BLaER1 treated with 17β-estradiol and CSF1 and Interleukin-3, amounts not matched to agents 10 nM and 100 nM (cell line): Measurements from ENCODE around the gene TPSD1.
A peak's percentile ranks its signal among the peaks of the same experiment; 100 is the strongest.

Source experiments
- H3K27ac ChIP-seq, 11 experiments: shearing (Covaris generic); formaldehyde crosslinking; 2 replicates each; pipeline ENCODE4 v1.8.1; 2022
- H3K27me3 ChIP-seq, 11 experiments: shearing (Covaris generic); formaldehyde crosslinking; 2 replicates each; pipeline ENCODE4 v1.8.1; 2022
- H3K36me3 ChIP-seq, 11 experiments: shearing (Covaris generic); formaldehyde crosslinking; 2 replicates each; pipeline ENCODE4 v1.8.1; 2022
- H3K4me1 ChIP-seq, 10 experiments: shearing (Covaris generic); formaldehyde crosslinking; 2 replicates each; pipeline ENCODE4 v1.8.1; 2022
- H3K4me2 ChIP-seq, 11 experiments: shearing (Covaris generic); formaldehyde crosslinking; 2 replicates each; pipeline ENCODE4 v1.8.1; 2022
- H3K4me3 ChIP-seq, 10 experiments: shearing (Covaris generic); formaldehyde crosslinking; 2 replicates each; pipeline ENCODE4 v1.8.1; 2022
- H3K9ac ChIP-seq, 11 experiments: shearing (Covaris generic); formaldehyde crosslinking; 2 replicates each; pipeline ENCODE4 v1.8.1; 2022
- H3K9me3 ChIP-seq, 11 experiments: shearing (Covaris generic); formaldehyde crosslinking; replicated peaks in 1 of 11; 2 replicates each; pipeline ENCODE4 v1.8.1; 2022
- H4K20me1 ChIP-seq, 11 experiments: shearing (Covaris generic); formaldehyde crosslinking; 2 replicates each; pipeline ENCODE4 v1.8.1; 2022
- Cebpa-rat ChIP-seq, 11 experiments: shearing (Covaris generic); IDR thresholded peaks; 2 replicates each; pipeline ENCODE4 v1.8.1; 2022

TPSD1 gene

DNA sequence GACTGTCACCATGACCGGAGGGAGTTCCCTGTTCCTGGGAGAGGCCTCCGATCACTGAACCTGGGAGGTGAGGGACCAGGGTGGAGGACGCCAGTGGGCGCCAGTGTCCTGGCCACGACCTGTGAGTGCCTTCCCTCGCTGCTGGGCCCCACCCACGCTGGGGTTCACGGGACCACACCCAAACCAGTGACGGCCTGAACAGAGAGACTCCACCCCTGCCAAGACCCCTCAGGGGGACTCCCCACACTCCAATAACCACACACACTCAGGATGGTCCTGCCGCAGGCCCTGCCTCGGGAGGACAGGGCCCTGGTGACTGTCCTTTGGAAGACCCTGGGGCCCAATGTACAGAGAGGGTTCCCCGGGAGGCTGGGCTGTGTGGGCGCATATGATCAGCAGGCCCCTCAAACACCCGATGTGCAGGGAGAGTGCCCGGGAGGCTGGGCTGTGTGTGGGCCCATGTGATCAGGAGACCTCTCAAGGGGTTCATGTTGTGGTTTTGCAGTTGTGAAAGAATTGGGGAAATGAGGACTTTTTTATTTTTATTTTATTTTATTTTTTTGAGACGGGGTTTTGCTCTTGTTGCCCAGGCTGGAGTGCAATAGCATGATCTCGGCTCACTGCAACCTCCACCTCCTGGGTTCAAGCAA is 26.6 kb downstream of the TPSD1 start:
- Histone ChIP-seq H3K4me2 (peak overlapping the region; percentile 78 to 97 (median 89)), H4K20me1 (no peaks in the 10 kb centered on the region), H3K4me3 (peak overlapping the region in 5 of 10 experiments; percentile 8 to 38 (median 20); a peak in 3 of 20 replicates), H3K27me3 (peaks cover 11 to 77% (median 35%) of the 10 kb centered on the region in 11 experiments; a peak in 19 of 22 replicates), H3K9me3 (no peaks in the 10 kb centered on the region), H3K4me1 (peaks cover 27 to 76% (median 68%) of the 10 kb centered on the region in 10 experiments), H3K9ac (peak overlapping the region in 8 of 11 experiments; percentile 41 to 68 (median 58); a peak in 15 of 22 replicates), H3K27ac (peak overlapping the region in 9 of 11 experiments; percentile 43 to 82 (median 68); a peak in 18 of 22 replicates), H3K36me3 (no peaks in the 10 kb centered on the region)
- TF ChIP-seq Cebpa-rat (IDR thresholded peaks at IDR 0.05) = peak in 2 of 11 experiments; percentile 37 to 55; a peak in 2 of 22 replicates

DNA sequence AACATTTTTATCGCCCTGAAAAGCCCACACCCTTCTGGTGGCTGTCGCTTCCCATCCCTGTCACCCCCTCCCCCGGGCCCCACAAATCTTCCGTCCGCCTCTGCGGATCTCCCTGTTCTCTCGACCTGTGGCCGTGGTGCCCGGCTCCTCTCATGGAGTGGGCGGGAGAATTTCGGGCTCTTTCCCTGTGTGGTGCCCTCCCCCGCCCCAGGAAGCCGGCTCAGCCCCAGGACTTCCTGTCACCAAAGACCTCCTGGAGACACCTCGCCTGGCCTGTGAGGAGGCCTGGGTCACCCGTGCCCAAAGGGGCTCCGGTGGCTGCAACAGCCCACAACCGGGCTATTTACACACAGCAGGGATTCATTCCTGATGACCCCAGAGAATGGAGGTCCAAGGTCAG is 27.4 kb downstream of the TPSD1 start:
- H3K27me3 ChIP-seq = peaks cover 4 to 77% (median 27%) of the 10 kb centered on the region in 11 experiments; a peak in 16 of 22 replicates

GRCh38 chr16:1283996-1284616 is 28.2 kb downstream of the TPSD1 start:
- H3K9ac ChIP-seq = peak overlapping the region in 6 of 11 experiments; percentile 38 to 68 (median 63); a peak in 11 of 22 replicates
- H3K4me1 ChIP-seq = peaks cover 27 to 74% (median 69%) of the 10 kb centered on the region in 10 experiments

More for the DNA sequence above, 27.4 kb downstream of the TPSD1 start:
- Histone ChIP-seq H3K9ac (peak overlapping the region in 9 of 11 experiments; percentile 29 to 68 (median 56); a peak in 16 of 22 replicates), H3K4me2 (peak overlapping the region; percentile 78 to 97 (median 89)), H3K36me3 (no peaks in the 10 kb centered on the region), H3K4me3 (peak overlapping the region in 4 of 10 experiments; percentile 20 to 49 (median 32); a peak in 8 of 20 replicates), H3K27ac (peak overlapping the region in 9 of 11 experiments; percentile 43 to 82 (median 68); a peak in 18 of 22 replicates), H3K4me1 (peaks cover 27 to 75% (median 70%) of the 10 kb centered on the region in 10 experiments), H3K9me3 (no peaks in the 10 kb centered on the region), H4K20me1 (no peaks in the 10 kb centered on the region)
- no peak for TF ChIP-seq Cebpa-rat (IDR thresholded peaks at IDR 0.05)

DNA sequence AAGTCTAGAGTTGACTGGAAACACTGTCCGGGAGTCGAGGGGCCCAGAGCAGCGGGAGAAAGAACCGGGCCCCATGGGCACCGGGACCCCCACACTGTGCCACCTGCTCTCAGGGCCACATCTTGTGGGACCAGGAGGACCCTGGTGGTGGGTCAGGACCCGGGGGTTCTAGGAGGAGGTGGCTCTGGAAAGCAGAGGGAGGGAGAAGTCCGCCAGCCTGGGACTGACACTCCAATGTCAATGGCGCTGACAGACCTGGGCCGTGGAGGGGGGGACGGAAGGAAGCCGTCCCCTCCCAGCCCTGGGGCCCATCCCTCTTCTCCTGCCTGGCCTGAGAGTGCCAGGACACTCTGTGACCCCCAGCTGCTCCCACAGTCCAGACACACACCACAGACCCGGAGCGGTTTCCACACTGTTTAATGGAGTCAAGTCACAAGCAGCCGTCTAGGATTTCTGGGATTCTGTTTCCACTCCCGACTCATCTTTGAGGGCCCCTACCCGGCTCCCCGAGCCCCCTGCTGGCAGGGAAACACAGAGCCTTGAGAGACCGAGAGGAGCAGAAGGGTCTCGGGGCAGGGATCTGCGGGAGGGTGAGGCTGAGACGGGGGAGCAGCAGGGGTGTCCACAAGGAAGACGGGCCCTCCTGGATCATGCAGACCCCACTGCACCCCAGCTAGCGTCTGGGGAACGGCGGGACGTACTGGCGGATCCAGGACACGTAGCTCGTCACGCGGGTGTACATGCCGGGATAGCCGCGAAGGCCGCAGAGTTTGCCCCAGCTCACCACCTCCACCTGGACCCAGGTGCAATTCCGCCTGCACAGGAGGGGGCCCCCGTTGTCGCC is 30.0 kb downstream of the TPSD1 start:
- no peak for TF ChIP-seq Cebpa-rat (IDR thresholded peaks at IDR 0.05)
- H3K27ac ChIP-seq = peak overlapping the region in 4 of 11 experiments; percentile 18 to 93 (median 33); a peak in 6 of 22 replicates
- no peaks in the 10 kb centered on the region for H3K36me3 ChIP-seq
- H3K4me3 ChIP-seq = no peak overlapping the region
- H3K27me3 ChIP-seq = peaks cover 4 to 70% (median 12%) of the 10 kb centered on the region in 11 experiments; a peak in 17 of 22 replicates
- H3K9ac ChIP-seq = no peak overlapping the region
- no peaks in the 10 kb centered on the region for H4K20me1 ChIP-seq
- peaks cover 41 to 74% (median 69%) of the 10 kb centered on the region in 10 experiments for H3K4me1 ChIP-seq
- H3K9me3 ChIP-seq = no peaks in the 10 kb centered on the region
- no peak overlapping the region for H3K4me2 ChIP-seq

More at GRCh38 chr16:1283996-1284616, 28.2 kb downstream of the TPSD1 start:
- TF ChIP-seq Cebpa-rat (IDR thresholded peaks at IDR 0.05) = no peak
- H3K36me3 ChIP-seq = no peaks in the 10 kb centered on the region
- H3K9me3 ChIP-seq = no peaks in the 10 kb centered on the region
- peak overlapping the region; percentile 78 to 97 (median 89) for H3K4me2 ChIP-seq
- no peaks in the 10 kb centered on the region for H4K20me1 ChIP-seq
- peaks cover 4 to 76% (median 18%) of the 10 kb centered on the region in 11 experiments; a peak in 15 of 22 replicates for H3K27me3 ChIP-seq
- peak overlapping the region in 8 of 11 experiments; percentile 64 to 82 (median 70); a peak in 17 of 22 replicates for H3K27ac ChIP-seq
- peak overlapping the region in 1 of 10 experiments; percentile 49; a peak in 3 of 20 replicates for H3K4me3 ChIP-seq

GRCh38 chr16:1286513-1287094 is 30.7 kb downstream of the TPSD1 start:
- Histone ChIP-seq H3K4me1 (peaks cover 46 to 74% (median 69%) of the 10 kb centered on the region in 10 experiments), H3K4me3 (no peak overlapping the region), H3K4me2 (0 out of 22 replicates have a peak overlapping the region, but pooled peaks of 1 of the 11 experiments have one; percentile 6), H3K27ac (peak overlapping the region in 2 of 11 experiments; percentile 90 to 93; a peak in 2 of 22 replicates), H3K9me3 (no peaks in the 10 kb centered on the region), H3K9ac (no peak overlapping the region), H3K27me3 (peaks cover 4 to 62% (median 12%) of the 10 kb centered on the region in 11 experiments; a peak in 16 of 22 replicates), H3K36me3 (no peaks in the 10 kb centered on the region), H4K20me1 (no peaks in the 10 kb centered on the region)
- no peak for TF ChIP-seq Cebpa-rat (IDR thresholded peaks at IDR 0.05)

DNA sequence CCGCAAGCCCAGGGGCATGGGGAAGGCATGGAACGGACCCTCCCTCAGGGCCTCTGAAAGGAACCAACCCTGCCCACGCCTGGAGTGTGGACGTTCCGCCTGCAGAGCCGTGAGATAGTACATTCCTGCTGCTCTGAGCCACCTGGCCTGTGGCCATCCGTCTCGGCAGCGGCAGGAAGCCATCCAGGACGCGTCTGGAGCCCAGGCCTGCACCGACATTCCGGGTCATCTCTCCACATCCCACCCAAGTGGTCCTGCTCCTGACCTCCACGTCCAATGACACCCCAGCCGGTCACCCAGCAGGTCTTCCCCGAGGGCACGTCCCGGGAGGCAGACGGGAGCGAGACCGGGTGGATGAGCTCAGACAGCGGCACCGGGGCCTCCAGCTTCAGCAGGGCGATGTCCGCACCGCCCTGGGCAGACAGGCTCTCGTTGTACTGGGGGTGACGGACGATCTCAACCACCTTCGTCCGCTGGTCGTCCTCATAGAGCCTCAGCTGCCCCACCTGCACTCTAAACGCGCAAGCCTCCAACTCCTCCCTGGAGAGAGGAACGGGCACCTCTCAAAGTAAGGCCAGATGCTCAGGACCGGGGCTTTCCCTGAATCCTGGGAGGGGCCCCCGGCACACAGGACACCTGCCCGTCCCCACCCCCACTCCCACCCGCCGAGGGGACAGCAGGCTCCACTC is 32.3 kb downstream of the TPSD1 start:
- H3K27ac ChIP-seq = peak overlapping the region in 7 of 11 experiments; percentile 45 to 93 (median 86); a peak in 10 of 22 replicates
- H3K9me3 ChIP-seq = no peaks in the 10 kb centered on the region
- H4K20me1 ChIP-seq = no peaks in the 10 kb centered on the region
- peak overlapping the region in 9 of 11 experiments; percentile 66 to 99 (median 97); a peak in 14 of 22 replicates for H3K4me2 ChIP-seq
- H3K27me3 ChIP-seq = peaks cover 4 to 52% (median 12%) of the 10 kb centered on the region in 11 experiments; a peak in 16 of 22 replicates
- peaks cover 36 to 70% (median 65%) of the 10 kb centered on the region in 10 experiments for H3K4me1 ChIP-seq
- no peaks in the 10 kb centered on the region for H3K36me3 ChIP-seq
- H3K4me3 ChIP-seq = no peak overlapping the region
- TF ChIP-seq Cebpa-rat (IDR thresholded peaks at IDR 0.05) = no peak
- peak overlapping the region in 5 of 11 experiments; percentile 38 to 66 (median 55); a peak in 7 of 22 replicates for H3K9ac ChIP-seq

GRCh38 chr16:1288813-1289476 is 33.1 kb downstream of the TPSD1 start:
- TF ChIP-seq Cebpa-rat (IDR thresholded peaks at IDR 0.05) = no peak
- Histone ChIP-seq H3K4me1 (peaks cover 36 to 70% (median 65%) of the 10 kb centered on the region in 10 experiments), H3K4me2 (peak overlapping the region; percentile 16 to 99 (median 94); a peak in 19 of 22 replicates), H3K9me3 (no peaks in the 10 kb centered on the region), H4K20me1 (no peaks in the 10 kb centered on the region), H3K27ac (peak overlapping the region in 7 of 11 experiments; percentile 45 to 93 (median 86); a peak in 15 of 22 replicates), H3K4me3 (no peak overlapping the region; a peak in 1 of 20 replicates), H3K9ac (peak overlapping the region in 8 of 11 experiments; percentile 8 to 83 (median 46); a peak in 11 of 22 replicates), H3K27me3 (peaks cover 4 to 44% (median 12%) of the 10 kb centered on the region in 11 experiments; a peak in 16 of 22 replicates), H3K36me3 (no peaks in the 10 kb centered on the region)
